GM11168 (cell line): ENCODE data around the gene ESRRG.
"Not testable (repeated sequence)": the region's sequence is repeated elsewhere in the genome, so short reads cannot be mapped to it uniquely, and the experiment has no call there.

Source experiments
- in situ Hi-C: fragments of 300-500 bp; cut with MboI; formaldehyde crosslinking; loops from one replicate; pipeline ENCODE4 v1.12.0; 2022; ENCODE audit warnings: low sequenced_read_pairs; ENCODE audit not compliant: unreplicated experiment

ESRRG gene

DNA sequence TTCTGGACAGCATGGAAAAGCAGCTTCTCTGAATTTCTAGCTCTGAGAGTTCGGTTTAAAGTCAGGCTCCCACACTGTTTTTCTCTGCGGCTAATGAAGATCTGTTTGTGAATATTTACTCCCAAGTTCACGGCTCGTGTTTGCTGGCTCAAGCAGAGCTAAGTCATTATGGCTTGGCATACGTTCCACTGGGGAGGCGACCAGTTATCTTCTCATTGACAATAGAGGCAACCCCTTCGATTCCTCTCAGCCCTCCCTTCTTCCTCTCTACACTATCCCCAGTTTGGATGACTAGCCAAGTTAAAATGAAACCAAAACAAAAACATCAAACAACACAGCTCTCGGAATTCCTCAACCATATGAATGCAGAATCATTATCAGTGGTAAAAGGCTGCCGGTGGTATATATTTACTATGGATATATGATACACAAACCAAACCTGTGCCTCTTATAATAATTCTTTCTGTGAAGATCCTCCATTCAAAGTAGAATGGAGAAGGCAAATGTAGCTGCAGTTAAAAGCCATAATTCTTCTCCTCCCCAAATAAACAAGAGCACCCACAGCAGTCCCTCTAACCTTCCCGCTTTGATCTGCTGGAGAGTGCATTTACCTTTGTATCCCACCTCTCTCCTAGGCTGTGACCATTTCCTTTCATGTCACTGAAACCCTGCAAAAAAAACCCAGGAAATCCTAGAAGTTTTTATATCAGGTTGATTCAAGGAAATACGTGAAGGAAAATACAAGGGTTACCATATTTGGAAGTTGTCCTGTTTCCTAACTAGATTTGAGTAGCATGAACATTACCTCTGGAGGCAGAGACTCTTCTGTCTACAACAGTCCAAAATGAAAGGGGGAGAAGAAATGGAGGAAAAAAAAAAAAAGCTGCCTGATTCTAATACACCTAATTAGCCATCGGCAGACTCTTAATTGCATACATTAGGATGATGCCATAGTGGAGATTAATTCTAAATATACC, 191.7 kb downstream of the ESRRG start:
- in situ Hi-C loops: no loop called here

GRCh38 chr1:216529851-216530250, 193.4 kb downstream of the ESRRG start:
- in situ Hi-C loops: not testable (repeated sequence)

GRCh38 chr1:216528816-216529215, 194.4 kb downstream of the ESRRG start:
- in situ Hi-C loops: no loop called here

GRCh38 chr1:216523449-216524190, 199.6 kb downstream of the ESRRG start:
- in situ Hi-C loops: no loop called here

- in situ Hi-C loops: no loop called here
Measured at GRCh38 chr1:216523043-216523442, 200.2 kb downstream of the ESRRG start.

- in situ Hi-C loops: no loop called here
Measured at GRCh38 chr1:216521477-216521876, 201.8 kb downstream of the ESRRG start.

DNA sequence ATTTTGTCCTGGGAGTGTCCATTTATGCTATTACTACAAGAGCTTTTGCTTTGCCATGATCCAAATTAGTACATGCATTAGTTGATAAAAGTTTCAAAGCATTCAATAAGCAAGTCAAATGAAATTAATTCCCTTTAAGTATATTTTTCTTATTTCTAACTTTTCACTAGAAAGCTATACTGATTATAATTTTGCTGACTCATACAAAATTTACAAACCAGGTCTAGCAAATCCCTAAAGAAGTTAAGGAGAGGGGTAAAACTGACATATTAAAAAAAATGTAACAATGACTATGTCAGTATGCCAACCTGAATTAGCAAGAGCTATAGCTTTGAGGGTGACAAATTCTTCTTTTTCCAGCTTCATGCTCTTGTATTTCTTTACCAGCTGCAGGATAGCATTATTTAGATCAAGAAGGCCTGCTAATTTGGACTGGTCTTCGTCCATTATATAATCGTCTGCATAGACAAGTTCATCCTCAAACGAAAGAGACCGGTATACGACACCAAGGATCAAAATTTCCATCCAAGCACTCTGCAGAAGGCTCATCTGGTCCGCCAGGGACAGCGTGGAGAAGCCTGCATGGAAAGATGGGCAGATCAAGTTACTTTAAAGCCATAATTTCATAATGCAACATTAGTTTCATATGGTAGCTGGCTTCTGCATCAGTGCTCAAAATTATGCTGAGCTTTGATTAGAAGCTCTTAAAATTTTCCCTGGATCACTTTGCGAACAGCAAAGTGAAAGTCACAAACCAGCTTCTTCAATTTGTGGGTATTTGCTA, 204.2 kb downstream of the ESRRG start:
- in situ Hi-C loops: no loop called here

DNA sequence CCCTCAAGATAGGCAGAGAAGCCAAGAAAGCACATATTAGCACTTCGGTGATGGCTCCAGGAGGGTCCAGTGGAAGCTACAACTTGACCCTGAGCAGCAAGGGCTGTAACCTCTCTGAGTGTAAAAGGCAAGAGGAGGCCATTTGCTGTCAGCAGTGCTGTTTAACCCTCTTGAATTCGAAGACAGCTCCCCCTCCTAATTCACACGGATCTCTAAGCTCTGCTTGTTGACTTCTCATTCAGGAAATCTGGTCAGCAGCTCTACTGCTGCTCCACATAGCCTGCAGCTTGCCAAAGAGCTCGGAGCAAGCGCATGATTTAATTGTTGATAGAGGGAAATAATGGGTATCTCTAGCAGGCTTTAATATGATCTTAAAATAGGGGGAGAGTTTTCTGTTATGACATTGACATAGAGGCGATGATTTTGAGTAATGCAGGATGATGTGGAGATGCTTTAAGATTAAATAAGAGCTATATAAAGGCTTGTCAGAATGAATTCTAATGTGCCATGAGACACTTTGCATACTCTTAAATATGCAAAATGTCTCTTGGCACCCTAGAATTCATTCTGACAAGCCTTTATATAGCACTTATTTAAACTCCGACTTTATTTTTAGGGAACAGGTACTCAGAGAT, 220.6 kb downstream of the ESRRG start:
- in situ Hi-C loops: no loop called here

DNA sequence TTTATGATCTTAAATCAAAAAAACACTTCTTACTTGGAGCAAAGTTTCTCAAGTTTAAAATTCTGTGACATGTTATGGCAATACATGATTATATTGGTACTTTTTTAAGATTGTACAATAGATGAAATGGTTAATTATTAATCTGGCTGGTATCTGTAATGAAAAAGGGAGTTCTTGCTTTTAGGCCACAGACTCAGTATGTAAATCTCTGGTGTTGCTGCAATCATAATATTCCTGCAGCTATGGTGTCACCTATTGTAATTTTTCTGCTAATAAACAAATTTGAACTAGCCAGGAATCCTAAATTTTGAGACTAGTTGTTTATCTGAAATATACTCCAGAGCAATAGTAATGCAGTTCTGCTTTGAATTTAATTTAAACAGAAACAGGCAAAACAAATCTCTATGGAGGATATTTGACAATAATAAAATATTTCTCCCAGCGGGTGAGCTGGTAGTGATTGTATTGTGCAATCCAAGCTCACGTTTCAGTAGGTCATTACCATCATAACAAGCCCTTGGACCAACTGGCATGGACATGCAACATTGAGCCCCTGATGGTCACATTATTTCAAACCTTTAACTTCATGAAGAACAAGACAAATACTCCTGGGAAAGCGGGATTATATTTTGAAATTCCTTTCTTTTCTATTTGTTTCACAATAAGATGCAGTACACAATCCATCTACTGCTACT, 222.8 kb downstream of the ESRRG start:
- in situ Hi-C loops: no loop called here

DNA sequence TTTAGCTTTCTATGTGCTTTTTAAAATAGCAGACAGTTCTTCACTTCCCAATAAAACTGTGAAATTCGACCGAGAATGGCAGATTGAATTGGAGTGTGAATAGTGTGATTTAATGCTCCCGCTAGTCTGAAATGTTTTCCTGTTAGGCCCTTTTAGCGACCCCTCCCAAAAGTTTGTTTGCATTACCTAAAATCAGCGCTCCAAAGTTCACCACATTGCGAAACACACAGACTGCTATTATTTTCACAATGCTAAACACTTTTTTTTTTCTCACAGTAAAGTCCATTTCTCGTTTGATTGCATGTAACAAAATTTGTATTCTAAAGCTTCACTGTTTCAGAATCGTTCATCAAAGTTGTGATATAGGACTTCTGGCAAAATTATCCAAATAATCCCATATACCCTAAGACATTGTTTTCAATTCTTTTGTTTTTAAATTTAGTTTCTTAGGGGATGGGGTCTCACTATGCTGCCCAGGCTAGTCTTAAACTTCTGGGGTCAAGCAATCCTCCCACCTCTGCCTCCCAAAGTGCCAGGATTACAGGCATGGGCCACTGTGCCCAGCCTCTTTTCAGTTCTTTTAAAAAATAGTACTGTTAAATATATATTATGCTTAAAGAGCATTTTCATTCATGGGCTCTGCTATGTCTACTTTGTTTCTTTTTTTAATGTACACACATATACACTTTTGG, 223.5 kb downstream of the ESRRG start:
- in situ Hi-C loops: no loop called here

DNA sequence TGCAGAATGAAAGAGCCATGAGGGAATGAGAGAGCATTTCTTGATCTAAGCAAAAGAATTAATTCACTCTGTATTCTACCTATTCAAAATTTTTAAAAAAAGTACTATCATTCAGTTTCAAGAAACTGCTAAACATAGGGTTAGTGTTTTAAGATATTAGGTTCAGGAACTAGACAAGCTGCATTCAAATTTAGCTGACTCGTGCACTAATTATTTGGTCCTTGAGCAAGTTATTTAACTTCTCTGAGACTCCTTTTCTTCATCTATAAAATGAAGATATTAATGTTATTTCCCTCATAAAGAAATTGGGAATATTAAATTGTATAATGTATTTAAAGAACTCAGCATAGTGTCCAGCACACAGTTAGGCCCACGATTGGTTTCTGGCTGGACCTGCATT, 225.0 kb downstream of the ESRRG start:
- in situ Hi-C loops: no loop called here

- in situ Hi-C loops: no loop called here
Measured at GRCh38 chr1:216485042-216485441, 238.2 kb downstream of the ESRRG start.

GRCh38 chr1:216483672-216484401, 239.4 kb downstream of the ESRRG start:
- in situ Hi-C loops: no loop called here

DNA sequence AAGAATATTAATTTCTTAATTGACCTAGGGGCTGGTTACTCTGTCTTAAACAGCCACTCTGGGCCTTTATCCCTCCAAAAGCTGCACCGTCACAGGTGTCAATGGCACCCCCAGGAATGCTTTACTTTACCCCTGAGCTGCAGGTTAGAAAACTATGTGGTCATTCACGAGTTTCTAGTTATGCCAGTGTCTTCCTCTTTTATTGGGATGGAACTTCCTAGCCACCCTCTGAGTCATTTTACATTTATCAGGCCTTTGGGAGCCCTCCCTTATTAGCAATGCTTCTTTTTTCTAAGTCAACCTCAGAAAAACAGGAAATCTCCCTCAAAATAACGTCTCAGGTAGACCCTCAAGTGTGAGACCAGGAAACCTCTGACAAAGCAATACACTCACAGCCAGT, 240.6 kb downstream of the ESRRG start:
- in situ Hi-C loops: no loop called here

GRCh38 chr1:216478238-216478637, 245.0 kb downstream of the ESRRG start:
- in situ Hi-C loops: no loop called here

DNA sequence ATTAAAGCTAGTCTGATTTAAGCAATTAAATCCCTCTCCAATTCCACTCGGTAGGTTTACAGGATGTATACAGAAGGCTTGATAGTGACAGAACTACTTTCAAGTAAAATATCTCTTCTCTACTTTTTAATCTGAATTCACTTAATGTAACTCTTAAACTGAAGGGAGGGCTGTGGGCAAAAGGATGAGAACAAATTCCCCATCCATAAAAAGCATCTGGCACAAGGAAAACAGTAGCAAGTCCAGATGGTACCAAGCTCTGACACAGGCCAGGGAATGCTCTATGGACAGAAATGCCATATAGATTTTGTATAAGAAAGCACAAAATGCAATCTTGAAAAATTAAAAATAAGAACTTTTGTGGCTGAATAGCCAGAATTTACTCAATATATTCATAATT, 246.9 kb downstream of the ESRRG start:
- in situ Hi-C loops: no loop called here

- in situ Hi-C loops: no loop called here
Measured at GRCh38 chr1:216475659-216476276, 247.5 kb downstream of the ESRRG start.
